ENCODE results near the gene CCDC14. TPM values are rescaled to one million over a fixed set of nuclear protein-coding genes. Genes with fewer than 3 reads are reported as not detected.

Gene CCDC14
- polyA plus RNA-seq, 4 donors = 97.5 to 186 (median 147) TPM

- DNase-seq (ENCODE audit: low read depth in 4 of 4, low spot score in 2 of 4) = no peak
These were observed 91.9 kb downstream of the CCDC14 start for GRCh38 chr3:123869165-123869564.

GRCh38 chr3:123864706-123865105, 96.3 kb downstream of the CCDC14 start:
- no peak for DNase-seq (ENCODE audit: low read depth in 4 of 4, low spot score in 2 of 4)

Other genes with a start within 250 kb of the CCDC14 start
- gene MYLK, start 76.9 kb downstream of the CCDC14 start, polyA plus RNA-seq (ENCODE audit: insufficient read length in 4 of 4) = 100 to 1,000 TPM; 131 to 221 (median 149) TPM
- under 1 TPM; 0.09 to 0.37 (median 0.15) TPM for gene ROPN1, start 30.9 kb upstream of the CCDC14 start, polyA plus RNA-seq (ENCODE audit: insufficient read length in 4 of 4)
- gene KALRN, start 72.1 kb upstream of the CCDC14 start, polyA plus RNA-seq (ENCODE audit: insufficient read length in 4 of 4) = 10 to 100 TPM; 22.3 to 31.0 (median 27.0) TPM